Measurements from ENCODE around the gene P2RX7.

P2RX7 gene

GRCh38 chr12:121127501-121127900 lies 5.2 kb upstream of the P2RX7 start:
- TF ChIP-seq CSDC2 (CRISPR knock-in tag; IDR thresholded peaks at IDR 0.05) (no peak), PATZ1 (CRISPR knock-in tag; IDR thresholded peaks at IDR 0.05; ENCODE audit: borderline replicate concordance) (no peak), CSRNP3 (CRISPR knock-in tag; IDR thresholded peaks at IDR 0.05) (no peak), CREB5 (CRISPR knock-in tag; IDR thresholded peaks at IDR 0.05; ENCODE audit: low read depth) (no peak), ARNTL (CRISPR knock-in tag; IDR thresholded peaks at IDR 0.05; ENCODE audit: borderline replicate concordance, low read depth) (no peak), GLIS3 (CRISPR knock-in tag; IDR thresholded peaks at IDR 0.05) (no peak), TSHZ2 (CRISPR knock-in tag; IDR thresholded peaks at IDR 0.05) (no peak), PPARA (CRISPR knock-in tag; IDR thresholded peaks at IDR 0.05; ENCODE audit: borderline replicate concordance) (no peak), ZC3H10 (CRISPR knock-in tag; IDR thresholded peaks at IDR 0.05) (no peak), ZNF8 (CRISPR knock-in tag; IDR thresholded peaks at IDR 0.05) (no peak), ZNF70 (CRISPR knock-in tag; IDR thresholded peaks at IDR 0.05) (no peak), ZFP3 (CRISPR knock-in tag; IDR thresholded peaks at IDR 0.05) (no peak), ZFP30 (CRISPR knock-in tag; IDR thresholded peaks at IDR 0.05) (no peak), TOX (CRISPR knock-in tag; IDR thresholded peaks at IDR 0.05; ENCODE audit: borderline replicate concordance) (no peak), ESRRG (CRISPR knock-in tag; IDR thresholded peaks at IDR 0.05) (no peak), ZNF565 (CRISPR knock-in tag; conservative IDR thresholded peaks at IDR 0.05; ENCODE audit: low read depth) (no peak), RARB (CRISPR knock-in tag; IDR thresholded peaks at IDR 0.05) (no peak), OSR1 (CRISPR knock-in tag; IDR thresholded peaks at IDR 0.05) (no peak), ISL1 (CRISPR knock-in tag; IDR thresholded peaks at IDR 0.05) (no peak), BACH2 (CRISPR knock-in tag; IDR thresholded peaks at IDR 0.05; ENCODE audit: borderline replicate concordance) (no peak)
- no peak for ATAC-seq

GRCh38 chr12:121128908-121129810 lies 3.5 kb upstream of the P2RX7 start:
- TF ChIP-seq ZNF8 (CRISPR knock-in tag; IDR thresholded peaks at IDR 0.05) (no peak), ZC3H10 (CRISPR knock-in tag; IDR thresholded peaks at IDR 0.05) (no peak), GLIS3 (CRISPR knock-in tag; IDR thresholded peaks at IDR 0.05) (no peak), SNAI2 (CRISPR knock-in tag; IDR thresholded peaks at IDR 0.05) (no peak)
- no peak for ATAC-seq

- no peak for ATAC-seq
- no peak for TF ChIP-seq ZFP30 (CRISPR knock-in tag; IDR thresholded peaks at IDR 0.05)
- TF ChIP-seq TCF4 (CRISPR knock-in tag; IDR thresholded peaks at IDR 0.05; ENCODE audit: borderline replicate concordance) = no peak
- no peak for TF ChIP-seq OSR1 (CRISPR knock-in tag; IDR thresholded peaks at IDR 0.05)
- TF ChIP-seq ZNF565 (CRISPR knock-in tag; conservative IDR thresholded peaks at IDR 0.05; ENCODE audit: low read depth) = no peak
- no peak for TF ChIP-seq ZNF8 (CRISPR knock-in tag; IDR thresholded peaks at IDR 0.05)
- no peak for TF ChIP-seq ZFP3 (CRISPR knock-in tag; IDR thresholded peaks at IDR 0.05)
Measured at GRCh38 chr12:121129811-121130147, 2.9 kb upstream of the P2RX7 start.

Data from SK-N-SH treated with all-trans-retinoic acid at 6 μM for 48 hours (cell line).